ENCODE results near the gene COL6A1. TPM values are rescaled to one million over a fixed set of nuclear protein-coding genes. Genes with fewer than 3 reads are reported as not detected.

Gene COL6A1
- total RNA-seq, 1 experiment from 2014 or later: 193 TPM

DNA sequence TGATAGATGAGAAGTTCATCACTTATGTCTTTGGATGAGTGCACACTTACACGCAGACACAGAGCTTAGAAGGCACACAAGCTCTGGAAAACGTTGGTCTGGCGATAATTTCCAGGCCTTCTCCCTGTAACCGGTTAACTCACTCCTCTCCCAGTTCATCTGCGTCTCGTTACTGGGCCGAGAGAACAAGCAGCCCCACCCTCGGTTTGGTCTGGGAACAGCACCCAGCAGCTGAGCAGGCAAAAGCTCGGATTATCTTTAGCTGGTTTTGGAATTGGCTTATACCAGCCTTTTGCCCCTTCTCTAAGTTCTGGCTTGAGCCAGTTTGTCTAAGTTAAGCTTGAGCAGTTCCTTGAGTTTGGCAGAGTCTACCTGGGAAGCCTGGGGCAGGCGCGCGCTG is 27.3 kb upstream of the COL6A1 start:
- no peak overlapping the region for H4K8ac ChIP-seq (replicated peaks; ENCODE audit: insufficient read length, low read depth, low read length)
- no peak overlapping the region for H3K14ac ChIP-seq (ENCODE audit: insufficient read depth, low read length)
- no peaks in the 10 kb centered on the region for H3K79me1 ChIP-seq (ENCODE audit: insufficient read depth, low read depth, low read length, poor library complexity, severe bottlenecking)
- no peak overlapping the region for H3K4me2 ChIP-seq (ENCODE audit: insufficient read depth, insufficient read length, low read length)
- no peaks in the 10 kb centered on the region for H3K9me3 ChIP-seq (ENCODE audit: control insufficient read depth, low read depth, low read length)
- H3K23me2 ChIP-seq (ENCODE audit: insufficient read length, low read depth, low read length, poor library complexity, severe bottlenecking): no peaks in the 10 kb centered on the region
- peaks cover 38% of the 10 kb centered on the region for H3K27me3 Mint-ChIP-seq (ENCODE audit: low read depth)
- H3K36me3 Mint-ChIP-seq (ENCODE audit: insufficient read depth in 1 of 3, low read depth in 3 of 3): peaks cover 0 to 3% (median 0%) of the 10 kb centered on the region in 3 experiments; a peak in 2 of 7 replicates
- H2BK12ac ChIP-seq (ENCODE audit: insufficient read length, low read depth, low read length): no peak overlapping the region
- no peak overlapping the region for H3K9ac ChIP-seq (ENCODE audit: extremely low read depth, insufficient read length, low read length)
- no peak overlapping the region for H3K27ac ChIP-seq (ENCODE audit: insufficient read length, low read depth, low read length)
- no peak overlapping the region for H2BK120ac ChIP-seq (ENCODE audit: low read depth, low read length, poor library complexity, severe bottlenecking)
- peak; percentile 61 for DNase-seq
- no peak overlapping the region for H3K4ac ChIP-seq (ENCODE audit: low read depth, low read length)
- no peak overlapping the region for H2AFZ ChIP-seq (ENCODE audit: low read length)
- H3K9me3 Mint-ChIP-seq: peaks cover 9 to 15% of the 10 kb centered on the region in 2 experiments
- no peak overlapping the region for H4K91ac ChIP-seq (ENCODE audit: insufficient read length, low read depth, low read length)
- no peaks in the 10 kb centered on the region for H3K27me3 ChIP-seq (ENCODE audit: insufficient read depth, low read length)
- no peak overlapping the region for H2BK5ac ChIP-seq (ENCODE audit: insufficient read length, low read length)
- WGBS (ENCODE audit: extremely low coverage, insufficient read length, low lambda C conversion rate): no CpG with 5 or more reads among the region's 12 CpGs
- no peaks in the 10 kb centered on the region for H4K20me1 ChIP-seq (ENCODE audit: control insufficient read depth, insufficient read depth, insufficient read length)
- TF ChIP-seq, protein P1, sequence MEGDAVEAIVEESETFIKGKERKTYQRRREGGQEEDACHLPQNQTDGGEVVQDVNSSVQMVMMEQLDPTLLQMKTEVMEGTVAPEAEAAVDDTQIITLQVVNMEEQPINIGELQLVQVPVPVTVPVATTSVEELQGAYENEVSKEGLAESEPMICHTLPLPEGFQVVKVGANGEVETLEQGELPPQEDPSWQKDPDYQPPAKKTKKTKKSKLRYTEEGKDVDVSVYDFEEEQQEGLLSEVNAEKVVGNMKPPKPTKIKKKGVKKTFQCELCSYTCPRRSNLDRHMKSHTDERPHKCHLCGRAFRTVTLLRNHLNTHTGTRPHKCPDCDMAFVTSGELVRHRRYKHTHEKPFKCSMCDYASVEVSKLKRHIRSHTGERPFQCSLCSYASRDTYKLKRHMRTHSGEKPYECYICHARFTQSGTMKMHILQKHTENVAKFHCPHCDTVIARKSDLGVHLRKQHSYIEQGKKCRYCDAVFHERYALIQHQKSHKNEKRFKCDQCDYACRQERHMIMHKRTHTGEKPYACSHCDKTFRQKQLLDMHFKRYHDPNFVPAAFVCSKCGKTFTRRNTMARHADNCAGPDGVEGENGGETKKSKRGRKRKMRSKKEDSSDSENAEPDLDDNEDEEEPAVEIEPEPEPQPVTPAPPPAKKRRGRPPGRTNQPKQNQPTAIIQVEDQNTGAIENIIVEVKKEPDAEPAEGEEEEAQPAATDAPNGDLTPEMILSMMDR (conservative IDR thresholded peaks at IDR 0.05): peak; percentile 40; the same call in 2 of the 3 replicates
- H3K18ac ChIP-seq (ENCODE audit: insufficient read length, low read depth, low read length): no peak overlapping the region
- H2AK5ac ChIP-seq (ENCODE audit: insufficient read length, low read length): no peak overlapping the region
- H3K79me2 ChIP-seq (ENCODE audit: insufficient read depth, low read length): no peaks in the 10 kb centered on the region
- no peak overlapping the region for H3K56ac ChIP-seq (ENCODE audit: insufficient read length, low read depth, low read length)
- no peak overlapping the region for H3T11ph ChIP-seq (ENCODE audit: low read length)
- no peak overlapping the region for H2BK20ac ChIP-seq (ENCODE audit: low read depth, low read length, poor library complexity, severe bottlenecking)
- H2BK15ac ChIP-seq (ENCODE audit: low read depth, low read length): no peak overlapping the region
- H3K4me1 Mint-ChIP-seq: peaks cover 11 to 14% of the 10 kb centered on the region in 2 experiments
- H3K4me3 Mint-ChIP-seq: no peak overlapping the region
- no peak overlapping the region for H3K23ac ChIP-seq (ENCODE audit: insufficient read length, low read depth, low read length)
- no peak overlapping the region for H3K27ac Mint-ChIP-seq
- no peaks in the 10 kb centered on the region for H3K4me1 ChIP-seq (ENCODE audit: insufficient read depth, low read length)
- H4K5ac ChIP-seq (ENCODE audit: insufficient read length, low read depth, low read length): no peak overlapping the region
